ENCODE data around the gene NDST1.

The NDST1 gene

DNA sequence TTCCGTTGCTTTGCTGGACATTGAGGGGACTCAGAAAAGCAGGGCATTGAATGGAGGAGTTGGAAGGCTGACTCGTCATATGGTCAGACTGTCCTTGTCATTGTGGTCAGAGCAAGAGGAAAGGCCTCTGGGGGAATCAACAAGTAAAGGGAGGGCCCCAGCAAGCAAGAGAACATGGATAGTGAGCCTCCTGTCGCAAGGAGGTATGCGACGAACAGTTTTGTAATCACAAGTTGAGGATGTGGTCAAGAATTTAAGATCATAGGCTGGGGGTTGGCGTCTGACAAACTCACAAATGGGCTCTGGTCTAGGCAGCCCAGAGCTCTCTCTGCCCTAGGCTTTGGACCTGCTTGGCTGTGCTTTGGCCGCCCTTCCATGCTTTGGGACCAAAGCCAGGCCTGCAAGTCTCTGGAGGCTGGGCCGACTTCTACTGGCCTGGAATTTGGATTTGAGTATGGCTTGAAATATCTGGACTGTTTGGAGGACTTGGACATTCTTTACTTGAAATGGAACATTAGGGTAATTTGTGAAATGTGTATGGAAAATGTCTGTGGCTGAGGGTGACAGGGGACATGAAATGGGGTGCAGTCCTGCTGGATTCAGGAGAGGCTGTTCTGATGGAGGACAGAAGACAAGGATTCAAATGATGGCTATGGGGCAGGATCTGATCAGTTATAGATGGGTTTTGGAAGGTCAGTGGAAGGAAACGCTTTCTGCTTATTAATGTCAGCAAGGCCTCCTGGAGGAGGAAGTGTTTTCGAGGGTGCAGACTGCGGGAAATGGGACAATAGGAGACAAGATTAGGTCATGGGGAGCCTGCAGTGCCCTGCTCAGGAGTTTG is 19.2 kb upstream of the NDST1 start:
- in situ Hi-C loops (cut with MboI; ENCODE audit: low sequenced_read_pairs) = no loop called here

DNA sequence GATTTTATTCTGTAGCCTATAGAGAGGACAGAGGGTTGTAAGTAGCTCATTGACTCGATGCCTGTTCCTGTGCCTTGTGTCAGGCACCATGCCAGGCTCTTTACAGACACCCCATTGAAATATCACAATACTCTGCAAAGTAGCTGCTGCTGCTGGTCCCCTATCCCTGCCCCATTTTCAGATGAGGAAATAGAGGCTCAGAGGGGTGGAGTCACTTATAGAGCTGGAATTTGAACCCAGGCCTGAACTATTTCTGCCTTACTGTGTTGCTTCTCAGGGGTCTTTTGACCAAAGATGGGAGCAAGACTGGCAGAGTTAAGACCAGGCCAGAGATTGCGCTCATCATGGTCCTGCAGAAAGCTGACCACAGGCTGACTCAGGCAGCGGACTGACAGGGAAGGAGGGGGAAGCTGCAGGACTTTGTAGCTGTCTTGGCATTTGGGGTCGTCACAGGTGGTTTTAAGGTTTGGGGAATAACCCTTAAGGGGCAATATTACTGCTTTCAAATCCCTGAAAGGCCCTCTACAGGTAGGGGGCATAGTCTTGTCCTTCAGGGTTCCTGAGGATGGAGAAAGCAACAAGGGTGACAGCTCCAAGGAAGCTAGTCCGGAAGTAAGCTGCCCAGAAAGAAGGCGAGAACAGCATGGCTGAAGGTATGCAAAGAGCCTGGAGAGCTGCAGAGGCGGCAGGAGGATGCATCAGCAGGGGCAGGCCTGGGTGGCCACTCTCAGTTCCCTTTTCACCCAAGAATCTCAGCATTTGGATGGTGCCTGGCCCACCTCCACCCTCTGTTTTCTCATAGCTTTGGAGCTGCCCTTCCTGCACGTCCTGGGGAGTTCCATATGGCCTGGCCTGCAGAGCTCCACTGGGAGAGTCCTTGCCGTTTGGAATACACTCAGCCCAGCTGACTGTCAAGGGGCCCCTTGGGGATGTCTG is 18.3 kb upstream of the NDST1 start:
- in situ Hi-C loops (cut with MboI; ENCODE audit: low sequenced_read_pairs) = no loop called here

GRCh38 chr5:150490296-150490669 is 17.6 kb upstream of the NDST1 start:
- in situ Hi-C loops (cut with MboI; ENCODE audit: low sequenced_read_pairs) = no loop called here

DNA sequence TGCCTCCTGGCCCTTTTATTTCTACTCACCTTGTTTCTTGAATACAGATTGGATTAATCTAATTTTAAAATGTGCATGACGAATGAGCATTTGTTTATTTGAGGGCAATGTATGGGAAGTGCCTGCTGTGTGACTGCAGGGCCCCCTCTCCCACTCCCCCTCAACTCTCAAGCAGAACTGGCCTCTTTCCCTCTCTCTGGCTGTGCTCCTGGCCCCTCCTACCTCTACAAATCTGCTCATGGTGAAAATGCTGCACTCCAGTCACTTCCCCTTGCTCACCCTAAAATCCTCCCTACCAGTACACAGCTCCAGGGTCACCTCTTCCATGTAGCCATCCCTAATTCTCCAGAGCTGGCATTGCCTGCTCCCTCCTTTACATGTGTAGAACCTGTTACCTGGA is 17.2 kb upstream of the NDST1 start:
- in situ Hi-C loops (cut with MboI; ENCODE audit: low sequenced_read_pairs) = no loop called here

DNA sequence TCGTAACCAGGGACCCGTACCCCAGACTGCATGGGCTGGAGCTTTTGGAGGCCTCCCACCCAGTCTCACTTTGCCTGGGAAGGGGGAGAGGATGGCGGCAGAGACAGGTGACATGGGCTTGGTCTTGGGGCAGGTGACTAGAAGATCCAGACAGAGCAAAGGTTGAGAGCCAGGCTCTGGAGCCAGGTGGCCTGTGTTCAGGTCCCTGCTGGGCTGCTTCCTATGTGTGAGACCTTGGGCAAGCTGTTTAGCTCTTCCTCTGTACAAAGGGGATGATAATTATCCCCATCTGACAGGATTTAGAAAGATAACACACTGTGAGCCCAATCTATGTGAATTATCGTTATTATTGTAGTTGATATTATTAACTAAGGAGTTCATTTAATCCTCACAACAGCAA is 16.1 kb upstream of the NDST1 start:
- in situ Hi-C loops (cut with MboI; ENCODE audit: low sequenced_read_pairs) = no loop called here

- in situ Hi-C loops (cut with MboI; ENCODE audit: low sequenced_read_pairs) = no loop called here
Observed at GRCh38 chr5:150492621-150493020, 15.3 kb upstream of the NDST1 start.

- in situ Hi-C loops (cut with MboI; ENCODE audit: low sequenced_read_pairs) = no loop called here
Observed at GRCh38 chr5:150496098-150496497, 11.8 kb upstream of the NDST1 start.

- in situ Hi-C loops (cut with MboI; ENCODE audit: low sequenced_read_pairs) = no loop called here
Observed at GRCh38 chr5:150496534-150496933, 11.4 kb upstream of the NDST1 start.

GRCh38 chr5:150497274-150497988 is 10.5 kb upstream of the NDST1 start:
- in situ Hi-C loops (cut with MboI; ENCODE audit: low sequenced_read_pairs) = no loop called here

DNA sequence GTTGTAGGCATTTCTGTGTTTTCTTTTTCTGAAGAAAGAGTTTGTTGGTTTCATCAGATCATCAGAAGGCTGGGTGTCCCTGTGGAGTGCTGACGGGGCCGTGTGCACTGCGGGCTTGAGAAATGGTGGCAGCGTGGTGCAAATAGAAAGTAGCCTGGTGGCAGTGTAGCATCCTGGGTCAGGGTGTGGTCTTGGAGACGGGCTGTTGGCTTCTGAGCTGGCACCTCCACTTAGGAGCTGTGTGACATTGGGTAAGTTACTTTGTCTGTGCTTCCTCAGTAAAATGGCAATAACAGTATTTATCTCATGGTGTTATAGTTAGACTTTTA is 10.0 kb upstream of the NDST1 start:
- in situ Hi-C loops (cut with MboI; ENCODE audit: low sequenced_read_pairs) = no loop called here

GRCh38 chr5:150498501-150498900 is 9.4 kb upstream of the NDST1 start:
- in situ Hi-C loops (cut with MboI; ENCODE audit: low sequenced_read_pairs) = no loop called here

DNA sequence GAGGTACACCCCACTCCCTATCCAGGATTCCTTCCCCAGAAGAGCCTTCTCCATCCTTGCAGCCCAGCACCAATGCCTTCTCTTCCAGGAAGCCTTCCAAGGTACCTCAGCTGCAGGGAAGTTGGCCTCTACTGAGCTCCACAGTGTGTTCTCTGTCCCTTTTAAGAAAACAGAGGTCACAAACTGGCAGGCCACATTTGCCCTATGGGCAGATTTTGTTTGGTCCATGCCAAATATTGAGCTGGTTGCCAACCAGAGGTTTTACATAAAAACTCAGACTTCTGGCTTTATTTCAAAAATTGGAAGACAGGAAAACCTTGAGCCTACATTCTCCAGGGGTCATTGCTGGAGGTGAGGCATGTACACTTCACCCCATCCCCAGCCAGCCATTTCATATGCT is 9.0 kb upstream of the NDST1 start:
- in situ Hi-C loops (cut with MboI; ENCODE audit: low sequenced_read_pairs) = no loop called here

DNA sequence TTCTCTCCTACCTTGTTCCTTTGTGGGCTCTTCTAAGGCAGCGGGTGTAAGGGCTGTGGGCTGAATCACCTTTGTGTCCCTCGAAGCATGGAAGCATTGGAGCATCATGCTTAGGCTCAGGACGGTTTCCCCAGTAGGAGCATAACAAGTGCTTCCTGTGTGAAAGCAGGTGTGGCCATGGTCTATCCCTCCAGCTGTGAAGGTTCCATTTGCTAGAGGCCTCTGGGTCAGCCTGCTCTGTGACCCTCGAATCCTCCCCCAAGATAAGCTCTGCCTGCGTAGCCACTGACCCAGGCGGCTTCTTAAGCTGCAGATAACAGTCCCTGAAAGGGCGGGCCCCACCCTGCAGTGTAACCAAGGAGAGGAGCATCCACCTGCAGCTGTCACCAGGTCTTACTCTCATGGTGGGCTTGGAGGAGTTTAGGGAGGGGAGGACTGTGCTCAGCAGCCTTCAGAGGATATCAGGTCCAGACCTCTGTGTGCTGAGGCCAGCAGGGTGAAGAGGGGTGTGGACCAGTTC is 8.4 kb upstream of the NDST1 start:
- in situ Hi-C loops (cut with MboI; ENCODE audit: low sequenced_read_pairs) = no loop called here

DNA sequence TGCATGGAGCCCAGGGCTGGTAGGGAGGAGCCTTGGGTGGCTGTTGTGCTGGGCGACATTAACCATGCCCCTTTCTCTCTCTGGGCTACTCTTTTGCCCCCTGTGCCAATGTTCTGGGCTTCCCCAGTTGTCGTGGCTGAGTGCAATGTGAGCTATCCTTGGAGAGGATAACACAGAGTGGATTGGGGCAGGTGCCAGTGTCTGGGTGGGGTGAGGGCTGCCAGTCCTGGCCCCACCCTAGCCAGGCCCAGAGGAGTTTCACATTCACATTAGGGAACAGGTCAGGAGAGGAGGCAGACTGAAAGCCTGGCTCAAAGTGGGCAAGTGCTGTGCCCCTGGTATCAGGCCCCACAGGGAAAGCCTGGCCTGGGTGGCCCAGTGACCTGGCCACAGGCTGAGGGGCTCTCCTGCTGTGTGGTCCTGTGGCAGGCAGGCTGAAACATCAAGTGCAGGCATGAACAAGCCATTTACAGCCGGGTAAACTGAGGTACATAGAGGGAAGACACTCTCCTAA is 7.5 kb upstream of the NDST1 start:
- in situ Hi-C loops (cut with MboI; ENCODE audit: low sequenced_read_pairs) = no loop called here

GRCh38 chr5:150500905-150501304 is 7.0 kb upstream of the NDST1 start:
- in situ Hi-C loops (cut with MboI; ENCODE audit: low sequenced_read_pairs) = no loop called here

DNA sequence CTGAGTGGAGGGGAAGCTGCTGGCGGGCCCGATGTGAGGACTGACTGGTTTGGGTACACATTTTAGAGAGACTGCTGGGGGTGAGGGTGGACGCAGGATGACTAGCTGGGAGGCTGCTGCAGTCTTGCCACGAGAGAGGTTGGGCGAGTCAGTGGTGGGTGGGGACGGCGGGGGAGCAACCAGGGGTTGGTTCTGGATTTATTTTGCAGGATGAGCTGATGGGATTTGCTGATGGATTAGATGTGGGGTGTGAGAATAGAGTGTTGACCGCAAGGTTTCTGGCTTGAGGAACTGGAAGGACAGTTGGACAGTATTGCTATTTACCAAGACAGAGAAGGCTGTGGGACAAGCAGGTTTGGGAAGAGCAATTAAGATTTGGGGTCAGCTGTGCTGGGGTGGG is 5.8 kb upstream of the NDST1 start:
- in situ Hi-C loops (cut with MboI; ENCODE audit: low sequenced_read_pairs) = no loop called here

DNA sequence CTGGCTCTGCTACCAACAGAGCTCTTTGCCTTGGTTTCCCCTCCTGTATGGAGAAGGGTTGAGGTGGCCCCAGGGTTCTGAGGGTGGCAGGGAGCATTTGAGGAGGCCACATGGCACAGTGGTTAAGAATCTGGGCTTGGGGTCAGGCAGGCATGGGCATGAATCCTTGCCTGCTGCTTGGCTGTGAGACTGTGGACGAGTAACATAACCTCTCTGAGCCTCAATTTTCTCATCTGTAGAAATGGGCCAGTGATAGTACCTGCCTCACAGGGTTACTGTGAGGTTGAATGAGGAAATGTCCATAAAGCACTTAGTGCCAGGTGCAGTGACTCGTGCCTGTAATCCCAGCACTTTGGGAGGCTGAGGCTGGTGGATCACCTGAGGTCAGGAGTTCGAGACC is 5.1 kb upstream of the NDST1 start:
- in situ Hi-C loops (cut with MboI; ENCODE audit: low sequenced_read_pairs) = no loop called here

GRCh38 chr5:150503386-150503785 is 4.5 kb upstream of the NDST1 start:
- in situ Hi-C loops (cut with MboI; ENCODE audit: low sequenced_read_pairs) = no loop called here

DNA sequence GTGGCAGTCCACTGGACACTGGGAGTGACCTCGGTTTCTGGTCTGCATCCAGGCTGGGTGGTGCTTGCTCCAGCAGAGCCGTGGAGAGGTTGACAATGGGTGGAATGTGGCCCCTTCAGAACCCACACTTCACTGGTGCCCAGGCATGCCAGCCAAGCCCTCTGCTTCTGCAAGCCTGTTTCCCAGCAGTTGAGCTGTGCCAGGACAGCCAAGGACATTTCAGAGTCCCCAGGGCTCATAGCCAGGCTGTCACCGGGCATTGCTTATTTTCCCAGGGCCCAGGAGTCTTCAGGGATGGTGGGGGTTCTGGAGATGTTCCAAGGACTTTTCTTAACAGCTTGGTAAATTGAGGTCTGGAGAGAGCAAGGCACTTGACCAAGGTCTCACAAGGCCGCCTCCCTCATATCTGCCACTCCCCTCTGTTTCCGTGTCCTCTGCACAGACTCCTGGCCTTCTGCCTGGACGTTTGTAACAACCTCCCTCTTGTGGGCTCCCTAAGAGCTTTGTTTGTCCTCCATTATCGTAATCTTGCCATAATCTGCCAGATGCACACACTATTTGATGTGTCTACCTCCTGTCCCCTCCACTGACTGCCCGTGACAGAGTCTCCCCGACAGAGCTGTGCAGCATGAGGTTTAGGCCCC is 3.8 kb upstream of the NDST1 start:
- in situ Hi-C loops (cut with MboI; ENCODE audit: low sequenced_read_pairs) = no loop called here

GRCh38 chr5:150505041-150505511 is 2.9 kb upstream of the NDST1 start:
- in situ Hi-C loops (cut with MboI; ENCODE audit: low sequenced_read_pairs) = no loop called here

All from HL-60/S4 (cell line).